ENCODE results near the gene LMNA.

Gene LMNA

DNA sequence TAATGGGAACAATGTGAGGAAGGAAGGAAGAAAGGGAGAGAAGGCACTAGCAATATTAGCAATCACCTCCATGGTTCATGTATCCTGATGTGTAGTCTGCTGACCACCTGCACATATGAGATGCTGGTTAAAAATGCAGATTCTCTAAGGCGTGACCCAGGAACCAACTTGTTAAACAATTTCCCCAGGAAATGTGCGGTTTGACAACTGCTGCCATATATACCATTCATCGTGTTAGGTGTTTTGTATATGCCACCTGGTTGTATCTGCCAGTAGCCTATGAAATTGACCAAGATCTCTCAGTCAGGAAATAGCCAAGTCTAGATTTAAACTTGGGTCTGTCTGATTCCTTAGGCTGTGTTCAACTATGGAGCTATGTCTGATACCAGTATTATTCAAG lies 43.0 kb downstream of the LMNA start:
- no peak overlapping the region for H2AFZ ChIP-seq (ENCODE audit: low read depth, low read length)
- no peaks in the 10 kb centered on the region for H4K20me1 ChIP-seq (ENCODE audit: insufficient read depth, low read length)
- TF ChIP-seq EZH2 (IDR thresholded peaks at IDR 0.05; ENCODE audit: borderline replicate concordance, low read depth, low read length, severe bottlenecking) = no peak
- TF ChIP-seq, protein P1, sequence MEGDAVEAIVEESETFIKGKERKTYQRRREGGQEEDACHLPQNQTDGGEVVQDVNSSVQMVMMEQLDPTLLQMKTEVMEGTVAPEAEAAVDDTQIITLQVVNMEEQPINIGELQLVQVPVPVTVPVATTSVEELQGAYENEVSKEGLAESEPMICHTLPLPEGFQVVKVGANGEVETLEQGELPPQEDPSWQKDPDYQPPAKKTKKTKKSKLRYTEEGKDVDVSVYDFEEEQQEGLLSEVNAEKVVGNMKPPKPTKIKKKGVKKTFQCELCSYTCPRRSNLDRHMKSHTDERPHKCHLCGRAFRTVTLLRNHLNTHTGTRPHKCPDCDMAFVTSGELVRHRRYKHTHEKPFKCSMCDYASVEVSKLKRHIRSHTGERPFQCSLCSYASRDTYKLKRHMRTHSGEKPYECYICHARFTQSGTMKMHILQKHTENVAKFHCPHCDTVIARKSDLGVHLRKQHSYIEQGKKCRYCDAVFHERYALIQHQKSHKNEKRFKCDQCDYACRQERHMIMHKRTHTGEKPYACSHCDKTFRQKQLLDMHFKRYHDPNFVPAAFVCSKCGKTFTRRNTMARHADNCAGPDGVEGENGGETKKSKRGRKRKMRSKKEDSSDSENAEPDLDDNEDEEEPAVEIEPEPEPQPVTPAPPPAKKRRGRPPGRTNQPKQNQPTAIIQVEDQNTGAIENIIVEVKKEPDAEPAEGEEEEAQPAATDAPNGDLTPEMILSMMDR (IDR thresholded peaks at IDR 0.05; ENCODE audit: borderline replicate concordance, extremely low read depth, low read length, poor library complexity, severe bottlenecking) = no peak
- no peak overlapping the region for H3K27ac ChIP-seq (ENCODE audit: low read length)
- H3K9me3 ChIP-seq (ENCODE audit: insufficient read depth, low read length, severe bottlenecking) = no peaks in the 10 kb centered on the region
- no peak overlapping the region for H3K9ac ChIP-seq (ENCODE audit: low read depth, low read length)
- no peaks in the 10 kb centered on the region for H3K4me1 ChIP-seq (ENCODE audit: insufficient read depth, low read length)
- H3K79me2 ChIP-seq (ENCODE audit: insufficient read depth, low read length) = no peaks in the 10 kb centered on the region
- no peak overlapping the region for H3K4me2 ChIP-seq (ENCODE audit: insufficient read depth, low read length)
- DNase-seq = no peak
- H3K4me3 ChIP-seq (ENCODE audit: low read depth in 1 of 2, low read length in 2 of 2) = no peak overlapping the region
- no peak for ATAC-seq (ENCODE audit: insufficient read depth, low read depth)
- H3K36me3 ChIP-seq (ENCODE audit: insufficient read depth, low read length) = no peaks in the 10 kb centered on the region
- peaks cover 4% of the 10 kb centered on the region for H3K27me3 ChIP-seq (ENCODE audit: insufficient read depth, low read length, poor library complexity)

- ATAC-seq (ENCODE audit: insufficient read depth, low read depth) (no peak), DNase-seq (no peak)
- Histone ChIP-seq H3K36me3 (ENCODE audit: insufficient read depth, low read length) (no peaks in the 10 kb centered on the region), H3K27me3 (ENCODE audit: insufficient read depth, low read length, poor library complexity) (peaks cover 4% of the 10 kb centered on the region), H3K9ac (ENCODE audit: low read depth, low read length) (no peak overlapping the region), H3K27ac (ENCODE audit: low read length) (no peak overlapping the region), H3K9me3 (ENCODE audit: insufficient read depth, low read length, severe bottlenecking) (no peaks in the 10 kb centered on the region), H3K79me2 (ENCODE audit: insufficient read depth, low read length) (no peaks in the 10 kb centered on the region), H3K4me1 (ENCODE audit: insufficient read depth, low read length) (no peaks in the 10 kb centered on the region), H2AFZ (ENCODE audit: low read depth, low read length) (no peak overlapping the region), H3K4me3 (ENCODE audit: low read depth in 1 of 2, low read length in 2 of 2) (no peak overlapping the region), H3K4me2 (ENCODE audit: insufficient read depth, low read length) (no peak overlapping the region), H4K20me1 (ENCODE audit: insufficient read depth, low read length) (no peaks in the 10 kb centered on the region)
- TF ChIP-seq EZH2 (IDR thresholded peaks at IDR 0.05; ENCODE audit: borderline replicate concordance, low read depth, low read length, severe bottlenecking) = no peak
- TF ChIP-seq, protein P1 (IDR thresholded peaks at IDR 0.05; ENCODE audit: borderline replicate concordance, extremely low read depth, low read length, poor library complexity, severe bottlenecking) = no peak
These were observed 43.5 kb downstream of the LMNA start for GRCh38 chr1:156157966-156158365.

- H2AFZ ChIP-seq (ENCODE audit: low read depth, low read length) = no peak overlapping the region
- no peak for ATAC-seq (ENCODE audit: insufficient read depth, low read depth)
These were observed 45.7 kb downstream of the LMNA start for GRCh38 chr1:156160000-156160742.

More at GRCh38 chr1:156160000-156160742, 45.7 kb downstream of the LMNA start:
- Histone ChIP-seq H4K20me1 (ENCODE audit: insufficient read depth, low read length) (no peaks in the 10 kb centered on the region), H3K27me3 (ENCODE audit: insufficient read depth, low read length, poor library complexity) (peaks cover 6% of the 10 kb centered on the region), H3K79me2 (ENCODE audit: insufficient read depth, low read length) (no peaks in the 10 kb centered on the region), H3K9ac (ENCODE audit: low read depth, low read length) (no peak overlapping the region), H3K4me2 (ENCODE audit: insufficient read depth, low read length) (no peak overlapping the region), H3K9me3 (ENCODE audit: insufficient read depth, low read length, severe bottlenecking) (no peaks in the 10 kb centered on the region), H3K4me1 (ENCODE audit: insufficient read depth, low read length) (no peaks in the 10 kb centered on the region), H3K27ac (ENCODE audit: low read length) (no peak overlapping the region), H3K36me3 (ENCODE audit: insufficient read depth, low read length) (no peaks in the 10 kb centered on the region), H3K4me3 (ENCODE audit: low read depth in 1 of 2, low read length in 2 of 2) (no peak overlapping the region)
- DNase-seq = no peak
- TF ChIP-seq EZH2 (IDR thresholded peaks at IDR 0.05; ENCODE audit: borderline replicate concordance, low read depth, low read length, severe bottlenecking) = no peak
- TF ChIP-seq, protein P1 (IDR thresholded peaks at IDR 0.05; ENCODE audit: borderline replicate concordance, extremely low read depth, low read length, poor library complexity, severe bottlenecking) = no peak

Measured in DND-41 (cell line).